Transverse colon (tissue), 4 donors: Measurements from ENCODE around the gene SBF2. TPM values are rescaled to one million over a fixed set of nuclear protein-coding genes. Genes with fewer than 3 reads are reported as not detected.

Experiments used
- DNase-seq: peaks from one replicate; pipeline ENCODE4 v3.0.0-alpha.2; 2019
- H3K27ac ChIP-seq, 4 donors: fragments of 200-600 bp; sonication (generic); 2 replicates each; pipeline ENCODE4 v1.5.1; 2016 to 2018; ENCODE audit warnings: inconsistent platforms in 4 of 4
- H3K27me3 ChIP-seq: fragments of 200-600 bp; sonication (generic); 2 replicates; pipeline ENCODE4 v1.5.1; 2017; ENCODE audit warnings: inconsistent platforms
- H3K36me3 ChIP-seq, 4 donors: fragments of 200-600 bp; sonication (generic); 2 replicates each; pipeline ENCODE4 v1.5.1; 2017 to 2019; ENCODE audit warnings: inconsistent platforms in 4 of 4
- H3K4me1 ChIP-seq, 4 donors: fragments of 200-600 bp; sonication (generic); 2 replicates each; pipeline ENCODE4 v1.5.1; 2017 to 2020; ENCODE audit warnings: inconsistent platforms in 4 of 4
- H3K4me3 ChIP-seq, 4 donors: fragments of 200-600 bp; sonication (generic); 1 replicate in 1 of 4; 2 replicates in 3 of 4; pipeline versions ENCODE4 v1.5.1 to v1.6.1; 2017 to 2019; ENCODE audit warnings: inconsistent platforms in 4 of 4
- H3K9me3 ChIP-seq, 2 donors: fragments of 200-600 bp; sonication (generic); 2 replicates each; pipeline ENCODE4 v1.5.1; 2017 to 2019; ENCODE audit warnings: inconsistent platforms in 2 of 2
- CTCF ChIP-seq, 5 experiments: fragments of 200-600 bp in 3 of 5; fragments of 450-650 bp in 2 of 5; sonication (generic) in 3 of 5; IDR thresholded peaks; 1 replicate in 2 of 5; 2 replicates in 3 of 5; pipeline ENCODE4 v1.5.1; 2016 to 2017; ENCODE audit warnings: antibody characterized with exemption in 5 of 5, inconsistent platforms in 3 of 5, mild to moderate bottlenecking in 2 of 5, moderate library complexity in 1 of 5
- EP300 ChIP-seq: sonication (generic); formaldehyde crosslinking; IDR thresholded peaks from one replicate; pipeline ENCODE4 v1.6.1; 2017; ENCODE audit warnings: antibody characterized with exemption, low read depth
- POLR2A ChIP-seq: fragments of 450-650 bp; IDR thresholded peaks from one replicate; pipeline ENCODE4 v1.6.1; 2016; ENCODE audit warnings: antibody characterized with exemption, mild to moderate bottlenecking, moderate library complexity
- POLR2AphosphoS5 ChIP-seq, 3 donors: sonication (generic); formaldehyde crosslinking; IDR thresholded peaks; one replicate each; pipeline ENCODE4 v1.6.1; 2016; ENCODE audit warnings: antibody characterized with exemption in 3 of 3
- WGBS, 2 donors: methylation state at CpG; one replicate each; pipeline ENCODE4 v1.1.5; 2018; ENCODE audit warnings: low coverage in 1 of 2; 5-methylcytosine and 5-hydroxymethylcytosine counted together
- in situ Hi-C, 4 donors: fragments of 200-750 bp; cut with MboI; loops; one replicate each; pipeline versions ENCODE4 v1.15.0 to v1.15.1; 2017; ENCODE audit warnings: low sequenced_read_pairs in 3 of 4, low pct_ligation_motif_present in 1 of 4, low pct_unique_long_range_greater_than_20kb in 1 of 4
- intact Hi-C: fragments of 100-400 bp; cut with DNase I; formaldehyde crosslinking; loops from one replicate; pipeline ENCODE4 v1.15.1; 2023; ENCODE audit warnings: low total_unique reads
- total RNA-seq, 4 donors: library from RNA; depleted of rRNA; stranded (reverse); fragments of >200 nt; gene quantifications; one replicate each; pipeline ENCODE4 v1.1.0, GENCODE V29; 2016

SBF2 gene
- total RNA-seq, 4 donors from 2014 or later = 46.4 to 71.0 (median 54.8) TPM

DNA sequence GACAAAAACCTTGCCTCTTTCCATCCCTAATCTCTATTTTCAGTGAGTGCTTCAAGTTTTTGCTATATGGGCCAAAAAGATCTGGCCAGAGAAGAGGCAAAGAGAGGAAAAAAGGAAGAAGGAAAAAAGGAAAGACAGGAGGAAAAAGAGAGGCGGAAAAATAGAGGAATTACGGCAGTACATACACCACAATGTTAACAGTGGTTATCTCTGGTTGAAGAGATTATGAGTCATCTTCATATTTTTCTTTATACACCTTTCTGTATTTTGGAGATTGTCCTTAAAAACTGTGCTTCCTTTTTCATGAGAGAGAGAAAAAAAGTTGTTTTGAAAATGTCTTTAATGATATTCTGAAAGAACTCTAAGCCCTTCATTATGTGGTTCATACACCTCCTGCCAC is 133.7 kb downstream of the SBF2 start:
- in situ Hi-C loops = no loop called here
- peaks cover 0 to 16% (median 1%) of the 10 kb centered on the region in 4 donors for H3K4me1 ChIP-seq
- no peak for DNase-seq
- H3K27ac ChIP-seq = no peak overlapping the region
- 76 to 90% methylated on average over 2 of the region's 2 CpGs for WGBS, 2 donors
- no peaks in the 10 kb centered on the region for H3K36me3 ChIP-seq
- H3K4me3 ChIP-seq = no peak overlapping the region
- no peak for TF ChIP-seq POLR2A
- no peak for TF ChIP-seq EP300
- H3K9me3 ChIP-seq = peaks cover 5 to 9% of the 10 kb centered on the region in 2 donors
- intact Hi-C loops = no loop called here
- H3K27me3 ChIP-seq = no peaks in the 10 kb centered on the region

DNA sequence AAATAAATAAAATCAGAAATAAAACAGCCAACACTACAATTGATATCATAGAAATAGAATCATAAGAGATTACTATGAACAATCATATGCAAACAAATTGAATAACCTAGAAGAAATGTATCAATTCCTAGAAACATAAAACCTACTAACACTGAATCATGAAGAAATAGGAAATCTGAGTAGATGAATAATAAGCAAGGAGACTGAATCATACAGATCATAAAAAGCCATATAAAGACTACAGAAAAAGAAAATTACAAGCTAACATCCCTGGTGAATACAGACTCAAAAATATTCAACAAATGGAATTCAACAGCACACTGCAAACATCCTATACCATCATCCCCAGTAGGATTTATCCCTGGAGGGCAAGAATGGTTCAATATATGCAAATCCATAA is 135.6 kb downstream of the SBF2 start:
- Histone ChIP-seq H3K9me3 (peaks cover 5 to 9% of the 10 kb centered on the region in 2 donors), H3K4me3 (no peak overlapping the region), H3K4me1 (peaks cover 0 to 16% (median 1%) of the 10 kb centered on the region in 4 donors), H3K27ac (no peak overlapping the region), H3K36me3 (peaks cover 0 to 2% (median 0%) of the 10 kb centered on the region in 4 donors), H3K27me3 (no peaks in the 10 kb centered on the region)
- TF ChIP-seq EP300 (no peak), POLR2A (no peak), POLR2AphosphoS5 (IDR thresholded peaks at IDR 0.05) (no peak), CTCF (IDR thresholded peaks at IDR 0.05) (no peak)
- intact Hi-C loops = no loop called here
- no peak for DNase-seq
- in situ Hi-C loops = no loop called here

GRCh38 chr11:10155793-10156490 is 138.1 kb downstream of the SBF2 start:
- peaks cover 5 to 9% of the 10 kb centered on the region in 2 donors for H3K9me3 ChIP-seq
- no peak for TF ChIP-seq POLR2A
- TF ChIP-seq EP300 = no peak
- TF ChIP-seq POLR2AphosphoS5 (IDR thresholded peaks at IDR 0.05) = no peak
- no peak for TF ChIP-seq CTCF (IDR thresholded peaks at IDR 0.05)
- no peaks in the 10 kb centered on the region for H3K27me3 ChIP-seq
- no peak overlapping the region for H3K4me3 ChIP-seq
- WGBS, 2 donors = 91% methylated on average over 17 of the region's 17 CpGs; no CpG with 5 or more reads in 1 of the 2 donors
- H3K4me1 ChIP-seq = no peaks in the 10 kb centered on the region
- intact Hi-C loops = no loop called here
- peaks cover 0 to 2% (median 0%) of the 10 kb centered on the region in 4 donors for H3K36me3 ChIP-seq
- no peak overlapping the region for H3K27ac ChIP-seq
- in situ Hi-C loops = no loop called here
- DNase-seq = no peak

- WGBS, 2 donors = 87 to 93% methylated on average over 2 of the region's 2 CpGs
- TF ChIP-seq CTCF (IDR thresholded peaks at IDR 0.05) (no peak), EP300 (no peak), POLR2AphosphoS5 (IDR thresholded peaks at IDR 0.05) (no peak), POLR2A (no peak)
- intact Hi-C loops (no loop called here), in situ Hi-C loops (no loop called here)
- H3K9me3 ChIP-seq = no peaks in the 10 kb centered on the region
- H3K27me3 ChIP-seq = no peaks in the 10 kb centered on the region
- no peak overlapping the region for H3K4me3 ChIP-seq
- H3K36me3 ChIP-seq = peaks cover 0 to 2% (median 0%) of the 10 kb centered on the region in 4 donors
- H3K27ac ChIP-seq = no peak overlapping the region
- DNase-seq = no peak
- H3K4me1 ChIP-seq = no peaks in the 10 kb centered on the region
Measured at GRCh38 chr11:10150800-10151199, 143.2 kb downstream of the SBF2 start.

DNA sequence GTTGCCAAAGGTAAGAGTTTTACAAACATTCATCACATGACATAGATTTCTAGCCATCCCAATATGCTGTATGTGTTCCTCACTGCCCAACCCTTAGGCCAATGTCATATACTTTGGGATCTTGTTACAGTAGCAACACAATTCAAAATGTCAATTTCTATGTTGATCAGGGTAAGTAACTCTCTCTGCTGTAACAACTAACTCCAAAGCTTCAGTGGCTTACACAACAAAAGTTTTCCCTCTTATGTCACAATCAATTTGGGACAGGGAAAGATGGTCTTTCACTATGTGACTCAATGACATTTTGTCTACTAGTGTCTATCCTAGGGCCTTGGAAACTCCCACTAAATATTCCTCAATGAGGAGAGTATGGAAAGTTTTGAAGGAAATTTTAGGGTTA is 144.5 kb downstream of the SBF2 start:
- no peak for TF ChIP-seq EP300
- TF ChIP-seq POLR2AphosphoS5 (IDR thresholded peaks at IDR 0.05) = no peak
- TF ChIP-seq POLR2A = no peak
- TF ChIP-seq CTCF (IDR thresholded peaks at IDR 0.05) = no peak
- intact Hi-C loops = no loop called here

More for the DNA sequence above, 144.5 kb downstream of the SBF2 start:
- peaks cover 0 to 2% (median 0%) of the 10 kb centered on the region in 4 donors for H3K36me3 ChIP-seq
- H3K4me3 ChIP-seq = no peak overlapping the region
- H3K27ac ChIP-seq = no peak overlapping the region
- DNase-seq = no peak
- H3K27me3 ChIP-seq = no peaks in the 10 kb centered on the region
- in situ Hi-C loops = no loop called here
- no peaks in the 10 kb centered on the region for H3K9me3 ChIP-seq
- no peaks in the 10 kb centered on the region for H3K4me1 ChIP-seq
